ENCODE data around the gene SPRR2G.

The SPRR2G gene

GRCh38 chr1:153178922-153179321 is 28.2 kb upstream of the SPRR2G start:
- POLR2A ChIA-PET, result no interaction called here
- CTCF ChIA-PET, result interaction anchor here (1.0 kb wide), 1 partner anchor 43 kb away, joined by 3 read pairs; no protein-coding TSS in a partner anchor
- DNase-seq (ENCODE audit: extremely low spot score), result no peak
- TF ChIP-seq, protein P1, sequence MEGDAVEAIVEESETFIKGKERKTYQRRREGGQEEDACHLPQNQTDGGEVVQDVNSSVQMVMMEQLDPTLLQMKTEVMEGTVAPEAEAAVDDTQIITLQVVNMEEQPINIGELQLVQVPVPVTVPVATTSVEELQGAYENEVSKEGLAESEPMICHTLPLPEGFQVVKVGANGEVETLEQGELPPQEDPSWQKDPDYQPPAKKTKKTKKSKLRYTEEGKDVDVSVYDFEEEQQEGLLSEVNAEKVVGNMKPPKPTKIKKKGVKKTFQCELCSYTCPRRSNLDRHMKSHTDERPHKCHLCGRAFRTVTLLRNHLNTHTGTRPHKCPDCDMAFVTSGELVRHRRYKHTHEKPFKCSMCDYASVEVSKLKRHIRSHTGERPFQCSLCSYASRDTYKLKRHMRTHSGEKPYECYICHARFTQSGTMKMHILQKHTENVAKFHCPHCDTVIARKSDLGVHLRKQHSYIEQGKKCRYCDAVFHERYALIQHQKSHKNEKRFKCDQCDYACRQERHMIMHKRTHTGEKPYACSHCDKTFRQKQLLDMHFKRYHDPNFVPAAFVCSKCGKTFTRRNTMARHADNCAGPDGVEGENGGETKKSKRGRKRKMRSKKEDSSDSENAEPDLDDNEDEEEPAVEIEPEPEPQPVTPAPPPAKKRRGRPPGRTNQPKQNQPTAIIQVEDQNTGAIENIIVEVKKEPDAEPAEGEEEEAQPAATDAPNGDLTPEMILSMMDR (IDR thresholded peaks at IDR 0.05; ENCODE audit: control extremely low read depth, extremely low read depth, low read depth, missing control alignments), result no peak

GRCh38 chr1:153174624-153175023 is 23.9 kb upstream of the SPRR2G start:
- ChIA-PET POLR2A (no interaction called here), CTCF (interaction anchor here (1.5 kb wide), 1 partner anchor 18 kb away, joined by 3 read pairs; no protein-coding TSS in a partner anchor)
- no peak for DNase-seq (ENCODE audit: extremely low spot score)
- TF ChIP-seq, protein P1 (IDR thresholded peaks at IDR 0.05; ENCODE audit: control extremely low read depth, extremely low read depth, low read depth, missing control alignments), result no peak

- POLR2A ChIA-PET, result no interaction called here
- CTCF ChIA-PET, result no interaction called here
- TF ChIP-seq, protein P1 (IDR thresholded peaks at IDR 0.05; ENCODE audit: control extremely low read depth, extremely low read depth, low read depth, missing control alignments), result no peak
- no peak for DNase-seq (ENCODE audit: extremely low spot score)
Observed at GRCh38 chr1:153168686-153169085, 18.0 kb upstream of the SPRR2G start.

DNA sequence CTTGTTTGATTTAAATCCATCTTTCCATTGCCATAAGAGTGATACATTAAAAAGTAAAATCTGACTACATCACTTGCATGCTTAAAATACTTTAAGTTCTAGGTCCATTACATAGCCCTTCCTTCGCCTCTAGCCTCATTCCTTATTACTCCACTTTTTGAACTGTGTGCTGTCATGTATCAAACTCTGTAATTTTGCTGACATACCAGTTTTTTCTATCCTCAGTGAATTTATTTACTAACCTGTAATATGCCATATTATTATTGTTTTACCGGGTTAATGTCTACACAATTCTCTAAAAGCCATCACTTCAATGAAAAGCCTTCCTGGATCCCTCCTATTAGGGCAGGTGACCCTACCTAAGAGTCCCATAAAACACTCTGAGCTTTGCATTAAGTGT is 4.9 kb upstream of the SPRR2G start:
- CTCF ChIA-PET, result no interaction called here
- no peak for DNase-seq (ENCODE audit: extremely low spot score)
- TF ChIP-seq, protein P1 (IDR thresholded peaks at IDR 0.05; ENCODE audit: control extremely low read depth, extremely low read depth, low read depth, missing control alignments), result no peak
- POLR2A ChIA-PET, result no interaction called here

DNA sequence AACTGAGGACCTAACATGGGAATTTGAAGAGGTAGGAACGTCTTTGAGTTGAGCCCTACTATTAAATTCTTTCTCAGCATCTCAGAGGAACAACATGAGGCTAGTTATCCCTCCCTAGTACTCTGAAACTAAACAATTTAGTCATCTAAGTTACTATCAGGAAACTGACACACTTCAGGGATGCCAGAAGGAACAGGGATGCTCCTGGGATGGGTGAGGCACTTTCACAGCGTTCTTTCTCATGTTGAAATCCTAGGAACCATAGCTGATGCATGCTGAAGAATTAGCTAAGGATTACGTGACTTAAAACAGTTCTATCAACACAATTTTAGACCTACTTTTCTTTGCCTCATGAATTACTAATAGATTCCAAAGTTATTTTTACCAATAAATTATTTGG is 1.8 kb upstream of the SPRR2G start:
- CTCF ChIA-PET, result interaction anchor here (1.1 to 3.5 kb wide), 2 partner anchors 40 to 101 kb away, joined by 3 to 12 read pairs; no protein-coding TSS in a partner anchor
- no peak for DNase-seq (ENCODE audit: extremely low spot score)
- POLR2A ChIA-PET, result no interaction called here
- TF ChIP-seq, protein P1 (IDR thresholded peaks at IDR 0.05; ENCODE audit: control extremely low read depth, extremely low read depth, low read depth, missing control alignments), result no peak

DNA sequence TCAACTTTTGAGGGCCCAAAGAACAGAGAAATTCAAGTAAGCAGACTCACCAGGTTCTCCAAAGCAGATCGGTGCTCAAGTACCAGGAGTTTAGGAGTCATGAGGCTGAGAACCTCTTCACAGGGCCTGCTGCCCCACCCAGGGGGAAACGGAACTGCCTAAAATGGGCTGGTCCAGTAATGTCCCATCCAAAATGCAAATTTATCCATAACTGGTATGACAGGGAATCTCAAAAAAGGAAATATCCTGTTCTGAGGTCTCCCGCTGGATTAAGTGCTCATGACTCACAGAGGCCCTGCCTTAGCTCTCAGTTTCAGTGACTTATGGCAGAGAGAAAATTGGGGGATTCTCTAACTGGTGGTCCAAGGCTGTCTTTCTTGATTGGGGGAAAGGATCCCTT is 9.3 kb downstream of the SPRR2G start:
- ChIA-PET CTCF (interaction anchor here (1.0 kb wide), 1 partner anchor 9 kb away, joined by 3 read pairs; no protein-coding TSS in a partner anchor), POLR2A (no interaction called here)
- TF ChIP-seq, protein P1 (IDR thresholded peaks at IDR 0.05; ENCODE audit: control extremely low read depth, extremely low read depth, low read depth, missing control alignments), result no peak
- no peak for DNase-seq (ENCODE audit: extremely low spot score)
